Transverse colon (tissue), 4 donors: ENCODE results near the gene HTT-AS. TPM values are rescaled to one million over a fixed set of nuclear protein-coding genes. Genes with fewer than 3 reads are reported as not detected.

ENCODE experiments used
- DNase-seq: peaks from one replicate; pipeline ENCODE4 v3.0.0-alpha.2; 2019
- H3K27ac ChIP-seq, 4 donors: fragments of 200-600 bp; sonication (generic); 2 replicates each; pipeline ENCODE4 v1.5.1; 2016 to 2018; ENCODE audit warnings: inconsistent platforms in 4 of 4
- H3K27me3 ChIP-seq: fragments of 200-600 bp; sonication (generic); 2 replicates; pipeline ENCODE4 v1.5.1; 2017; ENCODE audit warnings: inconsistent platforms
- H3K36me3 ChIP-seq, 4 donors: fragments of 200-600 bp; sonication (generic); 2 replicates each; pipeline ENCODE4 v1.5.1; 2017 to 2019; ENCODE audit warnings: inconsistent platforms in 4 of 4
- H3K4me1 ChIP-seq, 4 donors: fragments of 200-600 bp; sonication (generic); 2 replicates each; pipeline ENCODE4 v1.5.1; 2017 to 2020; ENCODE audit warnings: inconsistent platforms in 4 of 4
- H3K4me3 ChIP-seq, 4 donors: fragments of 200-600 bp; sonication (generic); 1 replicate in 1 of 4; 2 replicates in 3 of 4; pipeline versions ENCODE4 v1.5.1 to v1.6.1; 2017 to 2019; ENCODE audit warnings: inconsistent platforms in 4 of 4
- H3K9me3 ChIP-seq, 2 donors: fragments of 200-600 bp; sonication (generic); 2 replicates each; pipeline ENCODE4 v1.5.1; 2017 to 2019; ENCODE audit warnings: inconsistent platforms in 2 of 2
- EP300 ChIP-seq: sonication (generic); formaldehyde crosslinking; IDR thresholded peaks from one replicate; pipeline ENCODE4 v1.6.1; 2017; ENCODE audit warnings: antibody characterized with exemption, low read depth
- POLR2A ChIP-seq: fragments of 450-650 bp; IDR thresholded peaks from one replicate; pipeline ENCODE4 v1.6.1; 2016; ENCODE audit warnings: antibody characterized with exemption, mild to moderate bottlenecking, moderate library complexity
- POLR2AphosphoS5 ChIP-seq, 3 donors: sonication (generic); formaldehyde crosslinking; IDR thresholded peaks; one replicate each; pipeline ENCODE4 v1.6.1; 2016; ENCODE audit warnings: antibody characterized with exemption in 3 of 3
- WGBS, 2 donors: methylation state at CpG; one replicate each; pipeline ENCODE4 v1.1.5; 2018; ENCODE audit warnings: low coverage in 1 of 2; 5-methylcytosine and 5-hydroxymethylcytosine counted together
- in situ Hi-C, 4 donors: fragments of 200-750 bp; cut with MboI; loops; one replicate each; pipeline versions ENCODE4 v1.15.0 to v1.15.1; 2017; ENCODE audit warnings: low sequenced_read_pairs in 3 of 4, low pct_ligation_motif_present in 1 of 4, low pct_unique_long_range_greater_than_20kb in 1 of 4
- intact Hi-C: fragments of 100-400 bp; cut with DNase I; formaldehyde crosslinking; loops from one replicate; pipeline ENCODE4 v1.15.1; 2023; ENCODE audit warnings: low total_unique reads
- total RNA-seq, 4 donors: library from RNA; depleted of rRNA; stranded (reverse); fragments of >200 nt; gene quantifications; one replicate each; pipeline ENCODE4 v1.1.0, GENCODE V29; 2016
- TF ChIP-seq, protein P1 (sequence below), 5 experiments: fragments of 200-600 bp in 3 of 5; fragments of 450-650 bp in 2 of 5; sonication (generic) in 3 of 5; IDR thresholded peaks; 1 replicate in 2 of 5; 2 replicates in 3 of 5; pipeline ENCODE4 v1.5.1; 2016 to 2017; ENCODE audit warnings: antibody characterized with exemption in 5 of 5, inconsistent platforms in 3 of 5, mild to moderate bottlenecking in 2 of 5, moderate library complexity in 1 of 5

Gene HTT-AS
- total RNA-seq, 4 donors from 2014 or later = not detected

GRCh38 chr4:3029464-3029863 is 44.9 kb downstream of the HTT-AS start:
- Histone ChIP-seq H3K4me1 (no peaks in the 10 kb centered on the region), H3K27ac (no peak overlapping the region), H3K36me3 (no peaks in the 10 kb centered on the region), H3K27me3 (no peaks in the 10 kb centered on the region), H3K4me3 (no peak overlapping the region), H3K9me3 (no peaks in the 10 kb centered on the region)
- in situ Hi-C loops = no loop called here
- TF ChIP-seq POLR2A = no peak
- TF ChIP-seq, protein P1, sequence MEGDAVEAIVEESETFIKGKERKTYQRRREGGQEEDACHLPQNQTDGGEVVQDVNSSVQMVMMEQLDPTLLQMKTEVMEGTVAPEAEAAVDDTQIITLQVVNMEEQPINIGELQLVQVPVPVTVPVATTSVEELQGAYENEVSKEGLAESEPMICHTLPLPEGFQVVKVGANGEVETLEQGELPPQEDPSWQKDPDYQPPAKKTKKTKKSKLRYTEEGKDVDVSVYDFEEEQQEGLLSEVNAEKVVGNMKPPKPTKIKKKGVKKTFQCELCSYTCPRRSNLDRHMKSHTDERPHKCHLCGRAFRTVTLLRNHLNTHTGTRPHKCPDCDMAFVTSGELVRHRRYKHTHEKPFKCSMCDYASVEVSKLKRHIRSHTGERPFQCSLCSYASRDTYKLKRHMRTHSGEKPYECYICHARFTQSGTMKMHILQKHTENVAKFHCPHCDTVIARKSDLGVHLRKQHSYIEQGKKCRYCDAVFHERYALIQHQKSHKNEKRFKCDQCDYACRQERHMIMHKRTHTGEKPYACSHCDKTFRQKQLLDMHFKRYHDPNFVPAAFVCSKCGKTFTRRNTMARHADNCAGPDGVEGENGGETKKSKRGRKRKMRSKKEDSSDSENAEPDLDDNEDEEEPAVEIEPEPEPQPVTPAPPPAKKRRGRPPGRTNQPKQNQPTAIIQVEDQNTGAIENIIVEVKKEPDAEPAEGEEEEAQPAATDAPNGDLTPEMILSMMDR (IDR thresholded peaks at IDR 0.05) = no peak
- TF ChIP-seq EP300 = no peak
- TF ChIP-seq POLR2AphosphoS5 (IDR thresholded peaks at IDR 0.05) = no peak
- 94 to 100% methylated on average over 1 to 9 of the region's 9 CpGs for WGBS, 2 donors
- DNase-seq = no peak
- intact Hi-C loops = no loop called here

DNA sequence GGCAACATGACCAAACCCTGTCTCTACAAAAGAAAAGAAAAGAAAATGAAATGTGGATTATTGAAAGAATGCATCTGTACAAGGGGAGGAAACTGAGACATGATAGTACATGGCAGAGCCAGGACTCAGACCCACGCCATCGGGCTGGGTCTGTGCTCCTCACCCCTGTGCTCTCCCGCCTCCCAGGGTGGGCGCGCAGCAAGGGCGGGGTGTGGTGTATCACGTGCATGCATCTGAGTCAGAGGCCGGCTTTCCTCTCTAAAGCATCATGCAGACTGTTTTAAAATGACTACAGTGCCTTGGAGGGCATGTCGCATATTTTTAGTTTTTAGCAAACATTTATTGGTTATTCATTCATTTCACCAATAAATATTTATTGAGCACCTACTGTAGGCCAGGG is 47.8 kb downstream of the HTT-AS start:
- in situ Hi-C loops = no loop called here
- intact Hi-C loops = no loop called here
- Histone ChIP-seq H3K27ac (no peak overlapping the region), H3K27me3 (no peaks in the 10 kb centered on the region), H3K36me3 (no peaks in the 10 kb centered on the region), H3K4me1 (no peaks in the 10 kb centered on the region), H3K9me3 (no peaks in the 10 kb centered on the region), H3K4me3 (no peak overlapping the region)
- no peak for DNase-seq
- WGBS, 2 donors = 86 to 89% methylated on average over 8 to 9 of the region's 9 CpGs
- TF ChIP-seq POLR2AphosphoS5 (IDR thresholded peaks at IDR 0.05) (no peak), EP300 (no peak), POLR2A (no peak)
- TF ChIP-seq, protein P1 (IDR thresholded peaks at IDR 0.05) = no peak

DNA sequence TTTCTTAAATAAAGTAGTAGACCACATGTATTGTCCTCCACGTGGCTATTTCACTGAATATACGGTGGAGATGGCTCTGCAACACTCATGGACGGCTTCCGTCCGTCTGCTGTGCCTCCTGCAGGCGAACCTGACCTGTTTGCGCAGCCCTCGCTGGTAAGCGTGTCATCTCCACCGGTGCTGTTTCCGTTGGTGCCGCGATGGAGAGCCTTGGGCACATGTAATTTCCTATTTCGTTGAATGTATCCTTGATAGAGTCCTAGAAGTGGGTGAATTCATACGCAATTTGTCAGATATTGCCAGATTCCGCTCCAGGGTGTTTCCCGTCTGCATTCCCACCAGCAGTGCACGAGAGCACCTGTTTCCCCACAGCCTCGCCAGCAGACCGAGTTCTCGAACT is 48.5 kb downstream of the HTT-AS start:
- DNase-seq = no peak
- Histone ChIP-seq H3K9me3 (no peaks in the 10 kb centered on the region), H3K36me3 (no peaks in the 10 kb centered on the region), H3K4me3 (no peak overlapping the region), H3K27me3 (no peaks in the 10 kb centered on the region), H3K27ac (no peak overlapping the region), H3K4me1 (no peaks in the 10 kb centered on the region)
- in situ Hi-C loops (no loop called here), intact Hi-C loops (no loop called here)
- no peak for TF ChIP-seq POLR2A
- TF ChIP-seq POLR2AphosphoS5 (IDR thresholded peaks at IDR 0.05) = no peak
- TF ChIP-seq, protein P1 (IDR thresholded peaks at IDR 0.05) = no peak
- TF ChIP-seq EP300 = no peak
- 92% methylated on average over 20 to 21 of the region's 21 CpGs for WGBS, 2 donors

DNA sequence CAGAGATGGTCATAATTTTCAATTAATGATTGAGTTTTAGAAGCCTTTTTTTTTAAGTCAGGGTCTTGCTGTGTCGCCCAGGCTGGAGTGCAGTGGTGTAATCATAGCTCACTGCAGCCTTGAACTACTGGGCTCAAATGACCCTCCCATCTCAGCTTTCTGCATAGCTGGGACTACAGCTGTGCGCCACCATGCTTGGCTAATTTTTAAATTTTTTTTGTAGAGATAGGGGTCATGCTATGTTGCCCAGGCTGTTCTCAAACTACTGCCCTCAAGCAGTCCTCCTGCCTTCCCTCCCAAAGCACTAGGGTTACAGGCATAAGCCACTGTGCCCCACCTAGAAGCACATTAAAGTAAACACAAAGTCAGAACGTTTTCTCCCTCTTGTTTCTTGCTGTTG is 51.7 kb downstream of the HTT-AS start:
- DNase-seq = no peak
- in situ Hi-C loops (no loop called here), intact Hi-C loops (no loop called here)
- TF ChIP-seq EP300 = no peak
- TF ChIP-seq POLR2A = no peak
- TF ChIP-seq, protein P1 (IDR thresholded peaks at IDR 0.05) = no peak
- no peak for TF ChIP-seq POLR2AphosphoS5 (IDR thresholded peaks at IDR 0.05)
- Histone ChIP-seq H3K4me3 (no peak overlapping the region), H3K4me1 (no peaks in the 10 kb centered on the region), H3K36me3 (no peaks in the 10 kb centered on the region), H3K27ac (no peak overlapping the region), H3K27me3 (no peaks in the 10 kb centered on the region), H3K9me3 (no peaks in the 10 kb centered on the region)
- whole genome bisulfite sequencing, 2 donors = 77 to 100% methylated on average over 1 to 3 of the region's 3 CpGs
